Neural cell (in vitro differentiated cells): ENCODE data around the gene APOA1. TPM values are rescaled to one million over a fixed set of nuclear protein-coding genes. Genes with fewer than 3 reads are reported as not detected.

Experiments used
- H2AFZ ChIP-seq: fragments of 200-600, 300-800 bp; sonication (generic), shearing (Covaris generic); 2 replicates; pipeline ENCODE4 v1.6.0; 2014; ENCODE audit warnings: low read depth, mild to moderate bottlenecking, antibody characterized with exemption, low read length, moderate library complexity
- H3F3A ChIP-seq: fragments of 200-600 bp; shearing (Covaris generic); 2 replicates; pipeline ENCODE4 v1.6.1; 2016; ENCODE audit warnings: mild to moderate bottlenecking, moderate library complexity, mixed read lengths, antibody characterized with exemption, low read length; ENCODE audit not compliant: insufficient read depth, poor library complexity, severe bottlenecking
- H3K27ac ChIP-seq: fragments of 200-600, 300-800 bp; sonication (generic), shearing (Covaris generic); 2 replicates; pipeline ENCODE4 v1.5.1; 2014; ENCODE audit warnings: mild to moderate bottlenecking, low read length, moderate library complexity
- H3K27me3 ChIP-seq: fragments of 300-800, 200-600 bp; sonication (generic), shearing (Covaris generic); 2 replicates; pipeline ENCODE4 v1.6.0; 2014; ENCODE audit warnings: mild to moderate bottlenecking, low read depth, low read length, moderate library complexity; ENCODE audit not compliant: insufficient read depth
- H3K36me3 ChIP-seq: fragments of 300-800, 200-600 bp; sonication (generic), shearing (Covaris generic); 2 replicates; pipeline ENCODE4 v1.5.1; 2014; ENCODE audit warnings: mild to moderate bottlenecking, antibody characterized with exemption, low read length, moderate library complexity; ENCODE audit not compliant: insufficient read depth
- H3K4me2 ChIP-seq: fragments of 300-800, 200-600 bp; sonication (generic), shearing (Covaris generic); 2 replicates; pipeline ENCODE4 v1.6.0; 2014; ENCODE audit warnings: mild to moderate bottlenecking, low read length
- H3K4me3 ChIP-seq: fragments of 300-800, 200-600 bp; sonication (generic), shearing (Covaris generic); 2 replicates; pipeline ENCODE4 v1.5.1; 2014; ENCODE audit warnings: mild to moderate bottlenecking, low read length, moderate library complexity
- H3K79me2 ChIP-seq: fragments of 200-600 bp; shearing (Covaris generic); replicated peaks from 2 replicates; pipeline ENCODE4 v1.6.0; 2014; ENCODE audit warnings: mild to moderate bottlenecking, low read length, moderate library complexity; ENCODE audit not compliant: insufficient read depth
- H3K9ac ChIP-seq: fragments of 300-800, 200-600 bp; sonication (generic), shearing (Covaris generic); 2 replicates; pipeline ENCODE4 v1.6.1; 2016; ENCODE audit warnings: mild to moderate bottlenecking, low read length, mixed read lengths
- H3K9me2 ChIP-seq: fragments of 200-600 bp; shearing (Covaris generic); 2 replicates; pipeline ENCODE4 v1.6.1; 2016; ENCODE audit warnings: mild to moderate bottlenecking, low read length, mixed read lengths; ENCODE audit not compliant: insufficient read depth
- H3K9me3 ChIP-seq: fragments of 200-600, 300-800 bp; sonication (generic), shearing (Covaris generic); 2 replicates; pipeline ENCODE4 v1.6.1; 2016; ENCODE audit warnings: mild to moderate bottlenecking, mixed run types, low read length, moderate library complexity, mixed read lengths
- H4K20me1 ChIP-seq: fragments of 200-600 bp; shearing (Covaris generic); 2 replicates; pipeline ENCODE4 v1.6.1; 2016; ENCODE audit warnings: mild to moderate bottlenecking, mixed run types; ENCODE audit not compliant: insufficient read depth
- CTCF ChIP-seq: fragments of 450-650 bp; IDR thresholded peaks from 2 replicates; pipeline ENCODE4 v1.5.1; 2014; ENCODE audit warnings: antibody characterized with exemption, mild to moderate bottlenecking, moderate library complexity; ENCODE audit not compliant: poor library complexity, severe bottlenecking
- EP300 ChIP-seq: fragments of 450-650 bp; conservative IDR thresholded peaks from 2 replicates; pipeline ENCODE4 v1.6.1; 2014; ENCODE audit warnings: antibody characterized with exemption, mild to moderate bottlenecking, moderate library complexity; ENCODE audit not compliant: poor library complexity, severe bottlenecking
- MXI1 ChIP-seq: fragments of 450-650 bp; conservative IDR thresholded peaks from 2 replicates; pipeline ENCODE4 v1.6.1; 2014; ENCODE audit warnings: antibody characterized with exemption, mild to moderate bottlenecking; ENCODE audit not compliant: poor library complexity, severe bottlenecking
- SMC3 ChIP-seq: fragments of 450-650 bp; conservative IDR thresholded peaks from 2 replicates; pipeline ENCODE4 v1.6.1; 2014; ENCODE audit warnings: antibody characterized with exemption, mild to moderate bottlenecking, moderate library complexity; ENCODE audit not compliant: poor library complexity
- TAF1 ChIP-seq: IDR thresholded peaks from 2 replicates; pipeline ENCODE4 v1.6.1; 2012; ENCODE audit warnings: low read depth
- polyA plus RNA-seq: library from polyadenylated mRNA; depleted of rRNA; stranded (reverse); fragments of >200 nt; gene quantifications from 2 replicates; pipeline ENCODE4 v1.2.3, GENCODE V29; 2014
- TF ChIP-seq, protein P1 (sequence below): IDR thresholded peaks from 2 replicates; pipeline ENCODE4 v1.6.1; 2012; ENCODE audit warnings: borderline replicate concordance

Gene APOA1
- polyA plus RNA-seq, 1 donor from 2014 or later = not detected

DNA sequence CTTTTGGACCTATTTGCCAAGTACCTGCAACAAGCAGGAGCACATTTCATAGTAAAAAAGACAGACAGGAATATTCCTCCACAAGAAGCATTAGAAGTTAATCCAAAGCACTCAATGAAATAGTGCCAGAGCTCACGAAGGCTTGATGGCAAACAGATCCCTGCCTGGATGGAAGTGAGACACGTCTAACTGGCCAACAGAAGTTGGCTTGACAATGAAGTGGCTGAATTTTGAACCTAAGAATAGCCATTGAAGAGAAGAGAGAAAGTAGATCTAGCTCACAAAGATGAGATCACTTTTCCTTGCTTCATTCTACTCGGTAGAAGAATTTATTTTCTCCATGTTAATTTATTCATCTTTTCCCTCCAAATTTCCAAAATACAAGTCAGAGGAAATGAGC, 30.6 kb upstream of the APOA1 start:
- no peak overlapping the region for H2AFZ ChIP-seq

DNA sequence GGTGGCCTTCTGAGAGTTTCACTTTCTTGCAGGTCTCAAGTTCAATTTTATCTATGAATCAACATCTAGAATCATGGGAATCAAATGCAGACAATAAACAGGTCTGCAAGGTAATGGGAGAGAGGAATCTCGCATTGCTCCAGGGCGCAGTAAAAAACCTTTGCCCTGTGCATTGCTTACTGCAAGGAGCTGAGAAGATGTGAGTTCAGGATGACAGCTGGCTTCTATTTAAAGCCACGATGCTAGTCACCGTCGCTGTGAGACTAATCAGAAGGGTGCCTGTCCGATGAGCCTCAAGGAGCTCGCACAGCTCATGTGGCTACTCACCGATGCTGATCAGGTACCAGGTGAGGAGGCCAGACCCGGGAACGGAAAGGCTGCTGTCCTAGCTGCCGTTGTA, 30.2 kb upstream of the APOA1 start:
- Histone ChIP-seq H3K4me3 (no peak overlapping the region), H3F3A (no peaks in the 10 kb centered on the region), H3K9ac (no peak overlapping the region), H3K79me2 (no peaks in the 10 kb centered on the region), H3K27ac (no peak overlapping the region), H3K27me3 (no peaks in the 10 kb centered on the region), H3K9me2 (no peaks in the 10 kb centered on the region), H4K20me1 (no peaks in the 10 kb centered on the region), H3K4me2 (no peak overlapping the region), H3K36me3 (peaks cover 12% of the 10 kb centered on the region), H2AFZ (no peak overlapping the region), H3K9me3 (no peaks in the 10 kb centered on the region)
- TF ChIP-seq, protein P1, sequence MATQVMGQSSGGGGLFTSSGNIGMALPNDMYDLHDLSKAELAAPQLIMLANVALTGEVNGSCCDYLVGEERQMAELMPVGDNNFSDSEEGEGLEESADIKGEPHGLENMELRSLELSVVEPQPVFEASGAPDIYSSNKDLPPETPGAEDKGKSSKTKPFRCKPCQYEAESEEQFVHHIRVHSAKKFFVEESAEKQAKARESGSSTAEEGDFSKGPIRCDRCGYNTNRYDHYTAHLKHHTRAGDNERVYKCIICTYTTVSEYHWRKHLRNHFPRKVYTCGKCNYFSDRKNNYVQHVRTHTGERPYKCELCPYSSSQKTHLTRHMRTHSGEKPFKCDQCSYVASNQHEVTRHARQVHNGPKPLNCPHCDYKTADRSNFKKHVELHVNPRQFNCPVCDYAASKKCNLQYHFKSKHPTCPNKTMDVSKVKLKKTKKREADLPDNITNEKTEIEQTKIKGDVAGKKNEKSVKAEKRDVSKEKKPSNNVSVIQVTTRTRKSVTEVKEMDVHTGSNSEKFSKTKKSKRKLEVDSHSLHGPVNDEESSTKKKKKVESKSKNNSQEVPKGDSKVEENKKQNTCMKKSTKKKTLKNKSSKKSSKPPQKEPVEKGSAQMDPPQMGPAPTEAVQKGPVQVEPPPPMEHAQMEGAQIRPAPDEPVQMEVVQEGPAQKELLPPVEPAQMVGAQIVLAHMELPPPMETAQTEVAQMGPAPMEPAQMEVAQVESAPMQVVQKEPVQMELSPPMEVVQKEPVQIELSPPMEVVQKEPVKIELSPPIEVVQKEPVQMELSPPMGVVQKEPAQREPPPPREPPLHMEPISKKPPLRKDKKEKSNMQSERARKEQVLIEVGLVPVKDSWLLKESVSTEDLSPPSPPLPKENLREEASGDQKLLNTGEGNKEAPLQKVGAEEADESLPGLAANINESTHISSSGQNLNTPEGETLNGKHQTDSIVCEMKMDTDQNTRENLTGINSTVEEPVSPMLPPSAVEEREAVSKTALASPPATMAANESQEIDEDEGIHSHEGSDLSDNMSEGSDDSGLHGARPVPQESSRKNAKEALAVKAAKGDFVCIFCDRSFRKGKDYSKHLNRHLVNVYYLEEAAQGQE = no peak
- TF ChIP-seq TAF1 = no peak
- no peak for TF ChIP-seq CTCF
- TF ChIP-seq MXI1 = no peak
- no peak for TF ChIP-seq EP300
- no peak for TF ChIP-seq SMC3

More for the DNA sequence above, 30.6 kb upstream of the APOA1 start:
- Histone ChIP-seq H3K9ac (no peak overlapping the region), H3K9me3 (no peaks in the 10 kb centered on the region), H3K27me3 (no peaks in the 10 kb centered on the region), H3K9me2 (no peaks in the 10 kb centered on the region), H3K27ac (no peak overlapping the region), H3K4me3 (no peak overlapping the region), H3K79me2 (no peaks in the 10 kb centered on the region), H3F3A (no peaks in the 10 kb centered on the region), H3K36me3 (peaks cover 12% of the 10 kb centered on the region), H4K20me1 (no peaks in the 10 kb centered on the region), H3K4me2 (no peak overlapping the region)
- TF ChIP-seq SMC3 = no peak
- TF ChIP-seq CTCF = no peak
- TF ChIP-seq TAF1 = no peak
